Brain (organoid and tissue), 1 donor: ENCODE measurements around the gene REXO2. TPM values are rescaled to one million over a fixed set of nuclear protein-coding genes. Genes with fewer than 3 reads are reported as not detected.

Experiments
- polyA plus RNA-seq: library from polyadenylated mRNA; stranded (reverse); fragments of 350-450 nt; fragmentation: Illumina TruSeq; extraction: RNeasy Lipid Tissue Mini Kit (QIAGEN cat#74804); gene quantifications from one replicate; pipeline ENCODE4 v1.2.3, GENCODE V29; 2015; ENCODE audit warnings: low read depth, low replicate concordance; ENCODE audit not compliant: insufficient read depth

The REXO2 gene
- polyA plus RNA-seq, 1 donor from 2014 or later = 24.1 TPM

Other genes starting within 250 kb of the REXO2 start
- gene NNMT, start 143.1 kb upstream of the REXO2 start, polyA plus RNA-seq = 3.6 TPM
- 20.1 TPM for gene C11orf71, start 39.0 kb upstream of the REXO2 start, polyA plus RNA-seq
- 10.0 TPM for gene RBM7, start 38.8 kb upstream of the REXO2 start, polyA plus RNA-seq
- not detected for gene NXPE1, start 120.4 kb downstream of the REXO2 start, polyA plus RNA-seq
- not detected for gene NXPE4, start 156.3 kb downstream of the REXO2 start, polyA plus RNA-seq
- gene NXPE2, start 239.1 kb downstream of the REXO2 start, polyA plus RNA-seq = not detected